H1 (cell line): ENCODE data around the gene NTRK2. TPM values are rescaled to one million over a fixed set of nuclear protein-coding genes. Genes with fewer than 3 reads are reported as not detected.

Experiments
- CTCF ChIA-PET: fragments of 300-600 bp; sonication (Branson Sonifier 250); formaldehyde crosslinking; loops from one replicate; lab custom pipeline; 2021; ENCODE audit not compliant: partially characterized antibody; lab: Charles Lee
- POLR2A ChIA-PET: fragments of 300-600 bp; sonication (Branson Sonifier 250); formaldehyde crosslinking; loops from one replicate; lab custom pipeline; 2021; ENCODE audit warnings: inconsistent platforms; ENCODE audit not compliant: partially characterized antibody; lab: Charles Lee
- DNase-seq, 2 experiments: peaks; one replicate each; pipeline versions ENCODE4 v3.0.0 to v3.0.0-alpha.2; 2010 to 2022; ENCODE audit warnings: low spot score in 2 of 2, low read depth in 1 of 2, mixed read lengths in 1 of 2
- FAIRE-seq: peaks from 2 replicates; lab custom pipeline; 2011; peaks lifted over from hg19 to GRCh38; lab: Jason Lieb, UNC
- H2AFZ ChIP-seq: 2 replicates; pipeline ENCODE4 v1.8.1; 2012; ENCODE audit warnings: low read length, inconsistent platforms
- H2AK5ac ChIP-seq: 2 replicates; pipeline ENCODE4 v1.6.1; 2013; ENCODE audit warnings: low read depth, low read length
- H2BK120ac ChIP-seq: replicated peaks from 2 replicates; pipeline ENCODE3; 2013; ENCODE audit warnings: low read depth, low read length, inconsistent platforms
- H2BK12ac ChIP-seq: 2 replicates; pipeline ENCODE4 v1.6.1; 2013; ENCODE audit warnings: low read depth, low read length
- H2BK15ac ChIP-seq: 2 replicates; pipeline ENCODE4 v1.6.1; 2013; ENCODE audit warnings: low read length
- H2BK20ac ChIP-seq: 2 replicates; pipeline ENCODE4 v1.6.1; 2013; ENCODE audit warnings: low read length
- H2BK5ac ChIP-seq: 2 replicates; pipeline ENCODE4 v1.6.1; 2013; ENCODE audit warnings: low read depth, low read length
- H3K14ac ChIP-seq: 2 replicates; pipeline ENCODE4 v1.6.1; 2013; ENCODE audit warnings: inconsistent platforms; ENCODE audit not compliant: insufficient read length
- H3K18ac ChIP-seq: 2 replicates; pipeline ENCODE4 v1.6.1; 2013; ENCODE audit warnings: low read length; ENCODE audit errors: extremely low read depth
- H3K23ac ChIP-seq: 2 replicates; pipeline ENCODE4 v1.6.1; 2013; ENCODE audit warnings: inconsistent platforms; ENCODE audit not compliant: insufficient read length
- H3K23me2 ChIP-seq: 2 replicates; pipeline ENCODE4 v1.6.1; 2013; ENCODE audit warnings: low read depth, low read length
- H3K27ac ChIP-seq: 2 replicates; pipeline ENCODE4 v1.6.1; 2011; ENCODE audit warnings: low read depth, low read length, inconsistent platforms
- H3K27me3 ChIP-seq, 4 experiments: replicated peaks in 1 of 4; 1 replicate in 1 of 4; 2 replicates in 3 of 4; pipeline versions ENCODE4 v1.6.1 to v1.8.1; 2011 to 2013; ENCODE audit warnings: low read length in 3 of 4, mild to moderate bottlenecking in 3 of 4, inconsistent platforms in 2 of 4, mixed read lengths in 2 of 4, moderate library complexity in 1 of 4; ENCODE audit not compliant: control insufficient read depth in 3 of 4, insufficient read depth in 3 of 4; ENCODE audit errors: extremely low read depth in 1 of 4
- H3K36me3 ChIP-seq, 4 experiments: 2 replicates each; pipeline versions ENCODE4 v1.6.1 to v1.8.1; 2011 to 2013; ENCODE audit warnings: mild to moderate bottlenecking in 4 of 4, low read length in 3 of 4, moderate library complexity in 2 of 4, control low read depth in 1 of 4, inconsistent platforms in 1 of 4; ENCODE audit not compliant: insufficient read depth in 4 of 4, control insufficient read depth in 2 of 4
- H3K4ac ChIP-seq: replicated peaks from 2 replicates; pipeline ENCODE3; 2013; ENCODE audit warnings: low read length, low read depth, mixed read lengths, inconsistent platforms; ENCODE audit not compliant: insufficient read length
- H3K4me1 ChIP-seq, 4 experiments: replicated peaks in 1 of 4; 1 replicate in 1 of 4; 2 replicates in 3 of 4; pipeline versions ENCODE4 v1.6.1 to v1.8.1; 2011 to 2013; ENCODE audit warnings: low read length in 3 of 4, inconsistent platforms in 2 of 4, mixed read lengths in 1 of 4; ENCODE audit not compliant: insufficient read depth in 4 of 4, control insufficient read depth in 3 of 4
- H3K4me2 ChIP-seq, 2 experiments: 2 replicates each; pipeline versions ENCODE4 v1.6.1 to v1.8.1; 2011 to 2013; ENCODE audit warnings: low read depth in 2 of 2, low read length in 2 of 2, control low read depth in 1 of 2, inconsistent platforms in 1 of 2, mild to moderate bottlenecking in 1 of 2; ENCODE audit not compliant: insufficient read depth in 1 of 2
- H3K4me3 ChIP-seq, 4 experiments: fragments of 200-600, 300-600 bp in 1 of 4; sonication (generic), shearing (Covaris generic), sonication (Bioruptor Twin) in 1 of 4; 2 replicates each; pipeline versions ENCODE4 v1.5.1 to v1.8.1; 2011 to 2016; ENCODE audit warnings: low read length in 4 of 4, low read depth in 3 of 4, control low read depth in 2 of 4, inconsistent platforms in 2 of 4, mild to moderate bottlenecking in 2 of 4, mixed read lengths in 1 of 4, moderate library complexity in 1 of 4; ENCODE audit not compliant: insufficient read depth in 2 of 4; ENCODE audit errors: extremely low read depth in 1 of 4
- H3K56ac ChIP-seq: replicated peaks from 2 replicates; pipeline ENCODE3; 2013; ENCODE audit warnings: low read depth, mild to moderate bottlenecking, mixed read lengths, low read length, inconsistent platforms; ENCODE audit not compliant: insufficient read length
- H3K79me1 ChIP-seq: 2 replicates; pipeline ENCODE4 v1.6.1; 2013; ENCODE audit warnings: low read depth, low read length, control low read depth
- H3K79me2 ChIP-seq, 2 experiments: 2 replicates each; pipeline versions ENCODE4 v1.6.1 to v1.8.1; 2012 to 2013; ENCODE audit warnings: low read length in 2 of 2, mild to moderate bottlenecking in 2 of 2, inconsistent platforms in 1 of 2; ENCODE audit not compliant: insufficient read depth in 2 of 2, control insufficient read depth in 1 of 2
- H3K9ac ChIP-seq, 4 experiments: replicated peaks in 1 of 4; 1 replicate in 1 of 4; 2 replicates in 3 of 4; pipeline versions ENCODE4 v1.6.1 to v1.8.1; 2011 to 2013; ENCODE audit warnings: low read depth in 3 of 4, low read length in 3 of 4, control low read depth in 2 of 4, mild to moderate bottlenecking in 2 of 4, moderate library complexity in 2 of 4, inconsistent platforms in 1 of 4; ENCODE audit errors: extremely low read depth in 1 of 4
- H3K9me3 ChIP-seq, 2 experiments: 2 replicates each; pipeline versions ENCODE4 v1.6.1 to v1.8.1; 2012 to 2013; ENCODE audit warnings: mild to moderate bottlenecking in 2 of 2, moderate library complexity in 2 of 2, control low read depth in 1 of 2, inconsistent platforms in 1 of 2, low read depth in 1 of 2, low read length in 1 of 2, mixed read lengths in 1 of 2; ENCODE audit not compliant: insufficient read depth in 2 of 2
- H4K20me1 ChIP-seq, 2 experiments: replicated peaks in 1 of 2; 2 replicates each; pipeline versions ENCODE3 to v1.8.1; 2011 to 2013; ENCODE audit warnings: inconsistent platforms in 2 of 2, low read length in 2 of 2, mild to moderate bottlenecking in 1 of 2; ENCODE audit not compliant: insufficient read depth in 2 of 2, control insufficient read depth in 1 of 2
- H4K5ac ChIP-seq: 2 replicates; pipeline ENCODE4 v1.6.1; 2013; ENCODE audit warnings: low read length, low read depth, mixed read lengths, inconsistent platforms; ENCODE audit not compliant: insufficient read length
- H4K8ac ChIP-seq: 2 replicates; pipeline ENCODE4 v1.8.0; 2013; ENCODE audit warnings: mild to moderate bottlenecking, moderate library complexity, low read length, inconsistent platforms; ENCODE audit not compliant: insufficient read depth; ENCODE audit errors: extremely low read depth
- H4K91ac ChIP-seq: replicated peaks from 2 replicates; pipeline ENCODE3; 2013; ENCODE audit warnings: low read length, mixed read lengths, inconsistent platforms; ENCODE audit not compliant: insufficient read length
- ATF2 ChIP-seq: IDR thresholded peaks from 2 replicates; pipeline ENCODE4 v1.6.1; 2012; ENCODE audit warnings: low read length, inconsistent platforms
- MAFK ChIP-seq: IDR thresholded peaks from 2 replicates; pipeline ENCODE4 v1.6.1; 2012; ENCODE audit warnings: low read depth, mild to moderate bottlenecking, improper control_type of control experiment, low read length
- WGBS, 2 experiments: shearing (Covaris generic) in 1 of 2; methylation state at CpG; one replicate each; pipeline versions ENCODE4 v1.1.6 to v1.1.7; 2013 to 2015; ENCODE audit warnings: low lambda C conversion rate in 2 of 2, mixed read lengths in 2 of 2, inconsistent platforms in 1 of 2, low coverage in 1 of 2, missing lambda C conversion rate in 1 of 2; ENCODE audit not compliant: insufficient replicate concordance in 2 of 2, insufficient coverage in 1 of 2, insufficient read length in 1 of 2; ENCODE audit errors: extremely low coverage in 1 of 2, missing lambda C conversion rate in 1 of 2; 5-methylcytosine and 5-hydroxymethylcytosine counted together
- polyA plus RNA-seq, 7 experiments: library from polyadenylated mRNA; depleted of rRNA in 3 of 7; stranded (reverse) in 5 of 7; unstranded in 2 of 7; fragments of >200 nt in 5 of 7; fragments of 200-250 nt in 2 of 7; gene quantifications; 1 replicate in 5 of 7; 2 replicates in 1 of 7; 4 replicates in 1 of 7; pipeline versions ENCODE4 v1.2.1 to v1.2.3, GENCODE V29; 2011 to 2013; ENCODE audit warnings: missing spikeins in 2 of 7, mixed read lengths in 2 of 7
- total RNA-seq: library from RNA; stranded (reverse); fragmentation: NEBNext Ultra II Directional; extraction: Animal tissue kit (Norgen Biotek cat#: 25700); gene quantifications from 2 replicates; pipeline ENCODE4 v1.2.1, GENCODE V29; 2021

Gene NTRK2
- total and polyA plus RNA-seq, 2 of the 8 experiments (the other 6 are each of a cell fraction or from before 2014, with no cell fraction given), result 0.03 to 0.04 TPM

- POLR2A ChIA-PET, result no interaction called here
- no peak overlapping the region for H3K4me3 ChIP-seq
- H2AK5ac ChIP-seq, result no peak overlapping the region
- H4K5ac ChIP-seq, result no peak overlapping the region
- H3K4me1 ChIP-seq, result peaks cover 0 to 6% (median 0%) of the 10 kb centered on the region in 4 experiments; a peak in 2 of 7 replicates
- 95% methylated on average over 12 of the region's 13 CpGs; no CpG with 5 or more reads in 1 of the 2 experiments for WGBS, 2 experiments
- peak overlapping the region; percentile 90; the same call in 1 of the 2 replicates for H2AFZ ChIP-seq
- no peak overlapping the region for H2BK120ac ChIP-seq
- peak overlapping the region; percentile 15 for H3K4ac ChIP-seq
- H3K9ac ChIP-seq, result no peak overlapping the region; a peak in 1 of 7 replicates
- H3K79me2 ChIP-seq, result no peaks in the 10 kb centered on the region
- H4K8ac ChIP-seq, result no peak overlapping the region
- H3K4me2 ChIP-seq, result no peak overlapping the region
- H3K27ac ChIP-seq, result no peak overlapping the region
- H3K18ac ChIP-seq, result no peak overlapping the region
- CTCF ChIA-PET, result interaction anchor here (1.1 to 1.7 kb wide), 6 partner anchors 16 to 196 kb away, joined by 3 to 4 read pairs (median 4); no protein-coding TSS in a partner anchor
- no peak overlapping the region for H2BK5ac ChIP-seq
- H3K23ac ChIP-seq, result no peak overlapping the region
- no peak for TF ChIP-seq MAFK
- TF ChIP-seq ATF2, result no peak
- no peak overlapping the region for H3K14ac ChIP-seq
- no peak overlapping the region for H3K56ac ChIP-seq
- no peak overlapping the region for H2BK20ac ChIP-seq
- no peaks in the 10 kb centered on the region for H3K27me3 ChIP-seq
- no peaks in the 10 kb centered on the region for H3K9me3 ChIP-seq
- no peaks in the 10 kb centered on the region for H3K79me1 ChIP-seq
- no peak overlapping the region for H4K91ac ChIP-seq
- no peak overlapping the region for H2BK12ac ChIP-seq
- no peak for DNase-seq
- no peaks in the 10 kb centered on the region for H3K23me2 ChIP-seq
- H3K36me3 ChIP-seq, result no peaks in the 10 kb centered on the region
- no peak overlapping the region for H2BK15ac ChIP-seq
- H4K20me1 ChIP-seq, result no peaks in the 10 kb centered on the region
- no peak for FAIRE-seq
Measured at GRCh38 chr9:84893419-84894128, 224.0 kb downstream of the NTRK2 start.
